PC-3 (cell line): ENCODE measurements around the gene ALDOC. TPM values are rescaled to one million over a fixed set of nuclear protein-coding genes. Genes with fewer than 3 reads are reported as not detected.
A peak's percentile ranks its signal among the peaks of the same experiment; 100 is the strongest.

ENCODE experiments used
- ATAC-seq: fragments of 200-7000 bp; cut with Tn5 transposase; 2 replicates; pipeline ENCODE4 v1.9.1; 2020; ENCODE audit warnings: mild to moderate bottlenecking, moderate library complexity
- BruUV-seq: library from RNA; stranded (reverse); fragments of 400-500 nt; replicated peaks from 2 replicates; lab custom pipeline; 2021; lab: Mats Ljungman, UMichigan
- CTCF ChIA-PET: fragments of 300-600 bp; sonication (Branson Sonifier 250); formaldehyde crosslinking; loops from one replicate; lab custom pipeline; 2022; ENCODE audit warnings: antibody characterized with exemption; lab: Charles Lee
- POLR2A ChIA-PET: fragments of 300-600 bp; sonication (Branson Sonifier 250); formaldehyde crosslinking; loops from one replicate; lab custom pipeline; 2022; ENCODE audit warnings: antibody characterized with exemption; ENCODE audit not compliant: unreplicated experiment; lab: Charles Lee
- DNase-seq: peaks from one replicate; pipeline ENCODE4 v3.0.0-alpha.2; 2015
- H2AFZ ChIP-seq: fragments of 300-600 bp; sonication (generic); 2 replicates; pipeline ENCODE4 v1.6.0; 2016; ENCODE audit warnings: antibody characterized with exemption, low read length
- H3F3A ChIP-seq: fragments of 300-600 bp; sonication (generic); one replicate; pipeline ENCODE4 v1.6.0; 2017; ENCODE audit warnings: antibody characterized with exemption, low read length, control low read depth, mild to moderate bottlenecking; ENCODE audit not compliant: unreplicated experiment
- H3K27ac ChIP-seq: fragments of 300-600 bp; sonication (generic); 2 replicates; pipeline ENCODE4 v1.5.1; 2016; ENCODE audit warnings: mild to moderate bottlenecking, low read length
- H3K27me3 ChIP-seq: fragments of 300-600 bp; sonication (generic); 2 replicates; pipeline ENCODE4 v1.6.1; 2016; ENCODE audit warnings: low read length, mixed read lengths
- H3K36me3 ChIP-seq: fragments of 300-600 bp; sonication (generic); 2 replicates; pipeline ENCODE4 v1.6.1; 2016; ENCODE audit warnings: low read depth, mixed run types, low read length, mixed read lengths
- H3K4me1 ChIP-seq: fragments of 300-600 bp; sonication (generic); 2 replicates; pipeline ENCODE4 v1.5.1; 2016; ENCODE audit warnings: low read length; ENCODE audit not compliant: insufficient read depth
- H3K4me2 ChIP-seq: fragments of 300-600 bp; sonication (generic); 2 replicates; pipeline ENCODE4 v1.6.0; 2016; ENCODE audit warnings: low read length
- H3K4me3 ChIP-seq: fragments of 300-600 bp; sonication (generic); 2 replicates; pipeline ENCODE4 v1.5.1; 2016; ENCODE audit warnings: mild to moderate bottlenecking, low read length, mixed read lengths
- H3K79me2 ChIP-seq: fragments of 300-600 bp; sonication (generic); 2 replicates; pipeline ENCODE4 v1.6.1; 2017; ENCODE audit warnings: low read length, mixed read lengths
- H3K9ac ChIP-seq: fragments of 300-600 bp; sonication (generic); 2 replicates; pipeline ENCODE4 v1.6.0; 2016; ENCODE audit warnings: mild to moderate bottlenecking, low read length
- H3K9me2 ChIP-seq: fragments of 300-600 bp; sonication (generic); replicated peaks from 2 replicates; pipeline ENCODE4 v1.6.1; 2016; ENCODE audit warnings: mixed run types, low read length, mixed read lengths
- H3K9me3 ChIP-seq: fragments of 300-600 bp; sonication (generic); 2 replicates; pipeline ENCODE4 v1.6.1; 2016; ENCODE audit warnings: low read length, mixed read lengths
- H4K20me1 ChIP-seq: fragments of 300-600 bp; sonication (generic); 2 replicates; pipeline ENCODE4 v1.6.1; 2016; ENCODE audit warnings: low read length, mixed read lengths
- CTCF ChIP-seq: fragments of 300-600 bp; sonication (generic); conservative IDR thresholded peaks from 2 replicates; pipeline ENCODE4 v1.5.1; 2017; ENCODE audit warnings: antibody characterized with exemption, low read depth, mild to moderate bottlenecking, low read length
- EZH2 ChIP-seq: fragments of 300-600 bp; sonication (generic); IDR thresholded peaks from one replicate; pipeline ENCODE4 v1.6.1; 2017; ENCODE audit warnings: antibody characterized with exemption, mild to moderate bottlenecking, low read length; ENCODE audit not compliant: unreplicated experiment
- EZH2phosphoT487 ChIP-seq: fragments of 300-600 bp; sonication (generic); IDR thresholded peaks from 2 replicates; pipeline ENCODE4 v1.6.1; 2018; ENCODE audit warnings: mild to moderate bottlenecking, antibody characterized with exemption, low read length, borderline replicate concordance
- intact Hi-C: fragments of 100-400 bp; cut with micrococcal nuclease; formaldehyde crosslinking; loops from 2 replicates; pipeline ENCODE4 v1.9.0; 2023
- total RNA-seq: library from RNA; depleted of rRNA; stranded (reverse); fragments of >200 nt; gene quantifications from 2 replicates; pipeline ENCODE4 v1.2.3, GENCODE V29; 2014

ALDOC gene
- total RNA-seq, 1 experiment from 2014 or later: 42.6 TPM

DNA sequence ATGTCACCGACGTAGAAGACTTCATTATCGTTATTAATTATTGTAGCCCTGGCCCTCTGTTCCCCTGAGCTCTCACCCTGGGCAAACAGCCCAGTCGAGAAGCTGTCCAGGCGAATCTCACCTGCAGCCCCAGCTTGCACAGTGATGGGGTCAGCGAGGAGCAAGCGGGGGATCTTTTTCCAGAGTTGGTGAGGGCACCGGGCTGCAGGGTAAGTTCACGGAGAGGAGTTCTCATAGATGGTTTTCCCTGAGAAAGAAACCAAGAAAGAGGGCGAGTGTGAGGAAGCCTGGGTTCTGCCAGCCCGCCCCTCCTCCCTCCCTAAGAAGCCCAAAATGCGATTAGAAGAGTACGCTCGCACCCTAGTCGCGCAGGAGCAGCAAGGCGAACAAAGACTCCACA, 21.7 kb upstream of the ALDOC start:
- no peaks in the 10 kb centered on the region for H3K9me2 ChIP-seq
- ATAC-seq (no peak), DNase-seq (no peak)
- H3F3A ChIP-seq: peaks cover 9% of the 10 kb centered on the region
- intact Hi-C loops: no loop called here
- H3K4me2 ChIP-seq: peak overlapping the region; percentile 99
- peaks cover 8% of the 10 kb centered on the region; the same call in 1 of the 2 replicates for H3K4me1 ChIP-seq
- H3K4me3 ChIP-seq: peak overlapping the region; percentile 98
- no peaks in the 10 kb centered on the region for H4K20me1 ChIP-seq
- peak overlapping the region; percentile 98 for H2AFZ ChIP-seq
- ChIA-PET CTCF (no interaction called here), POLR2A (no interaction called here)
- peaks cover 22% of the 10 kb centered on the region for H3K79me2 ChIP-seq
- TF ChIP-seq EZH2: no peak
- no peak for TF ChIP-seq CTCF
- TF ChIP-seq EZH2phosphoT487: no peak
- H3K9me3 ChIP-seq: no peaks in the 10 kb centered on the region
- H3K27ac ChIP-seq: peak overlapping the region; percentile 98
- 0 out of 2 replicates have a peak, but pooled peaks cover under 1% of the 10 kb centered on the region for H3K36me3 ChIP-seq
- H3K9ac ChIP-seq: peak overlapping the region; percentile 91
- H3K27me3 ChIP-seq: no peaks in the 10 kb centered on the region
- TSS peak; percentile 68 for BruUV-seq

DNA sequence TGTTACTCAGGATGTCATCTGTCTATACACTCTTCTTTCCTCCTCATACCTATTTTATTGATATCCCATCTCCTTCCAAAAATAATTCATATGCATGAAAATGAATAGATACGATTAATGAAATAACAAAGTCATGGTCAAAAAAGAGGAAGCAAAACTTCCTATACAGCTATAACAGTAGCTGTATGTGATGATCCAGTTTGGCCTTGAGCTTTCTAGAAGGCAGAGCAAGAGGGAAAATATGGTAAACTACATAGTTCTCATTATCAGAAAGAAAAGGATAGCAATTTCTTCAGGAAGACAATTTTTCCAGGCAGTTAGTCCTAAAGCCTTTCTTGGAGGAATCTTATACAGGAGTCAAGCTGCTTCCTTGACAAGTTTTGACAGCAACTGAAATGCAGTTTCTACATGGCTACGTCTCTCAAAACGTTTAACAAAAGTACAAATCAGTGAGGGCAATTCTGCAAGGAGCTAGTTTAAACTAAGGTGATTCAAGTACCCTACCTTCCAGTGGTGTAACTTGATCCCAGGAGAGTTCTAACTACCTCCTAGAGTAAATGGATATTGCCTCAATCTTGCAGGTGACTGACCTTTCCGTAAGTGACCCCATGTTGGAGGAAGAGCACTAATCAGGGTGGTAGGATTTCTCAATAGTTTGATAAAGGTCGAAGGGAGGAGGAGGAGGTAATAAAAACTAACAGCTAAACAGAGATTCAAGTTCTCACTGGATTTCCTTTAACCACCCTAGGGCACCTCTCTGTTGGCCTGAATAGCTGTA, 21.1 kb upstream of the ALDOC start:
- H3K4me2 ChIP-seq: peak overlapping the region; percentile 99
- H3K27ac ChIP-seq: peak overlapping the region; percentile 98
- ChIA-PET CTCF (no interaction called here), POLR2A (no interaction called here)
- H3K4me1 ChIP-seq: peaks cover 8% of the 10 kb centered on the region; the same call in 1 of the 2 replicates
- H3K36me3 ChIP-seq: peaks cover 6% of the 10 kb centered on the region; the same call in 1 of the 2 replicates
- no peaks in the 10 kb centered on the region for H4K20me1 ChIP-seq
- H3K27me3 ChIP-seq: no peaks in the 10 kb centered on the region
- DNase-seq: peak; percentile 25
- H3K79me2 ChIP-seq: peaks cover 28% of the 10 kb centered on the region
- no peak for ATAC-seq
- no peaks in the 10 kb centered on the region for H3K9me2 ChIP-seq
- no peaks in the 10 kb centered on the region for H3K9me3 ChIP-seq
- BruUV-seq: no TSS peak
- peak overlapping the region; percentile 11 for H2AFZ ChIP-seq
- H3K9ac ChIP-seq: peak overlapping the region; percentile 91
- intact Hi-C loops: no loop called here
- H3F3A ChIP-seq: peaks cover 9% of the 10 kb centered on the region
- H3K4me3 ChIP-seq: peak overlapping the region; percentile 98
- TF ChIP-seq CTCF: no peak
- no peak for TF ChIP-seq EZH2
- TF ChIP-seq EZH2phosphoT487: no peak

DNA sequence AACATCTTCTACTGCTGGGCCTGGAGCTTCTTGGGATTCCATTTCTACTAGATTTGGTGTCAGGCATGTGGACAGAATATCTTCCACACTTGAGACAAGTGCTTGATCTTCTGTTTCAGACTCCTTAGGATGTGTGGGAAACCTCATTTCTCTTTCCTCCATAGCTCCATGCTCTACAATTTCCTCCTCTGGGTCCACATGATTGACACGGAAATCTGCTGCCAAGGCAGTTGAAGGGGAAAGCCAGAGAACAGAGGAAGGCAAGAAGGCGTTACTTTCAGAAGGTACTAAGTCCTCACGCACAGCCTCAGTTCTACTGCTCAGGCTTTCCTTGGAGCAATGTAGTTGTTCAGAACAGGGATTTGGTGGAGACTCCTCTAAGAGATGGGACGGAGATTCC, 15.6 kb upstream of the ALDOC start:
- Histone ChIP-seq H3K4me3 (no peak overlapping the region), H3K9ac (no peak overlapping the region), H3K27ac (no peak overlapping the region), H3K27me3 (no peaks in the 10 kb centered on the region), H3K79me2 (peaks cover 15% of the 10 kb centered on the region), H3K4me1 (no peaks in the 10 kb centered on the region; the same call in 1 of the 2 replicates), H3F3A (no peaks in the 10 kb centered on the region), H3K9me3 (no peaks in the 10 kb centered on the region), H4K20me1 (no peaks in the 10 kb centered on the region), H3K9me2 (no peaks in the 10 kb centered on the region), H3K36me3 (peaks cover 19% of the 10 kb centered on the region), H2AFZ (no peak overlapping the region), H3K4me2 (no peak overlapping the region)
- BruUV-seq: no TSS peak
- no peak for TF ChIP-seq EZH2phosphoT487
- TF ChIP-seq EZH2: no peak
- no peak for TF ChIP-seq CTCF
- DNase-seq (no peak), ATAC-seq (no peak)
- intact Hi-C loops: no loop called here
- ChIA-PET POLR2A (no interaction called here), CTCF (no interaction called here)
